MCF 10A (cell line): Measurements from ENCODE around the gene UBTF. TPM values are rescaled to one million over a fixed set of nuclear protein-coding genes. Genes with fewer than 3 reads are reported as not detected.
"Not testable (repeated sequence)": the region's sequence is repeated elsewhere in the genome, so short reads cannot be mapped to it uniquely, and the experiment has no call there.

Source experiments
- BruUV-seq: library from RNA; stranded (reverse); fragments of 400-500 nt; replicated peaks from 2 replicates; lab custom pipeline; 2021; lab: Mats Ljungman, UMichigan
- CTCF ChIA-PET: fragments of 300-600 bp; sonication (Branson Sonifier 250); formaldehyde crosslinking; extraction: SDS; loops from one replicate; lab custom pipeline; 2021; ENCODE audit warnings: antibody characterized with exemption, inconsistent platforms; lab: Yijun Ruan, JAX
- POLR2A ChIA-PET: fragments of 300-600, 350-650 bp; sonication (Branson Sonifier 250); formaldehyde crosslinking; extraction: SDS; loops from one replicate; lab custom pipeline; 2020; ENCODE audit warnings: antibody characterized with exemption, inconsistent platforms; lab: Yijun Ruan, JAX
- DNase-seq: peaks from one replicate; pipeline ENCODE4 v3.0.0-alpha.2; 2018; ENCODE audit not compliant: unreplicated experiment
- H3K27ac Mint-ChIP-seq: one replicate; pipeline ENCODE4 v1.8.0; 2022; ENCODE audit warnings: mild to moderate bottlenecking, low read depth, mixed read lengths; ENCODE audit not compliant: unreplicated experiment
- H3K27me3 Mint-ChIP-seq: one replicate; pipeline ENCODE4 v1.8.0; 2022; ENCODE audit warnings: mixed read lengths; ENCODE audit not compliant: insufficient read depth, unreplicated experiment
- H3K36me3 Mint-ChIP-seq: one replicate; pipeline ENCODE4 v1.8.0; 2022; ENCODE audit warnings: mild to moderate bottlenecking, moderate library complexity, mixed read lengths; ENCODE audit not compliant: insufficient read depth, unreplicated experiment
- H3K4me1 Mint-ChIP-seq: one replicate; pipeline ENCODE4 v1.8.0; 2022; ENCODE audit warnings: mixed read lengths; ENCODE audit not compliant: insufficient read depth, unreplicated experiment
- H3K4me3 Mint-ChIP-seq: one replicate; pipeline ENCODE4 v1.8.0; 2022; ENCODE audit warnings: mild to moderate bottlenecking, moderate library complexity, mixed read lengths; ENCODE audit not compliant: unreplicated experiment
- H3K9me3 Mint-ChIP-seq: one replicate; pipeline ENCODE4 v1.8.0; 2022; ENCODE audit warnings: mixed read lengths; ENCODE audit not compliant: unreplicated experiment
- intact Hi-C: fragments of 100-400 bp; cut with micrococcal nuclease; formaldehyde crosslinking; loops from 2 replicates; pipeline ENCODE4 v1.14.1; 2022
- total RNA-seq: library from RNA; stranded (reverse); gene quantifications from 2 replicates; pipeline ENCODE4 v1.2.3, GENCODE V29; 2022
- TF ChIP-seq, protein P1 (sequence below): fragments of 200-600 bp; IDR thresholded peaks from one replicate; pipeline ENCODE4 v1.8.0; 2022; ENCODE audit warnings: antibody characterized with exemption, mild to moderate bottlenecking; ENCODE audit not compliant: unreplicated experiment

The UBTF gene
- total RNA-seq, 1 experiment from 2014 or later, result 79.7 TPM

DNA sequence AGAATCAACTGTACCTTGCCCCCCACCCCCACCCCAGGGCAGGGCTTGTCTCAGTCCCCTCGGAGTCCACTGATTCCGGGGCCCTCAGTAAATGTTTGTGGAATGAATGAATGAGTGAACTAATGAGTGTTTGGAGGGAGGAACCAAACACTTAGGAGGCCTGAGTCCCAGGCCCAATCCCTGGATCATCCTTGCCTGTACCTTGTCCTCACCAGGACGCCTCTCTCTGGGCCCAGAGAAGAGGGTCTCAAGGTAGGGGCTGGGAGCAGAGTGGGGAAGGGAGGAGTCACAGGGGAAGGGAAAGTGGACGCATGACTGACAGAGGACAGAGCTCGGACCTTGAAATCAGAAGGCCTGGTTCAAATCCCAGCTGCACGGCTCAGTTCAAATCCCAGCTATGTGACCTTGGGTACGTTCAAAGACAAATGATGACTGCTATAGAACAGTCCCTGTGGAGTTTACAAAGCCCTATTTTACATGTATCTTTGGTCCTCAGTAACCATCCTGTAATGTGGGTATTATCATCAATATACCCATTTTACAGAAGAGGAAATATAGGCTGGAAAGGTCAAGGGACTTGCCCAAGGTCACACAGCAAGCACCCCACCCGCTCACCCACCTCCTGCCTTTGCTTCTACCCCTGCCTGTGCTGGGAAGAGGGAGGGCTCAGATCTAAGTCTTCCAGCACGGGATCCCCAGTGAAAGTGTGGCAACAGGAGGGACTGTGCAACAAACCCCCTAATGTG, 30.2 kb upstream of the UBTF start:
- POLR2A ChIA-PET, result no interaction called here
- Mint-ChIP-seq H3K9me3 (no peaks in the 10 kb centered on the region), H3K27ac (no peak overlapping the region), H3K27me3 (peaks cover 8% of the 10 kb centered on the region), H3K36me3 (no peaks in the 10 kb centered on the region), H3K4me1 (no peaks in the 10 kb centered on the region), H3K4me3 (no peak overlapping the region)
- intact Hi-C loops, result no loop called here
- no TSS peak for BruUV-seq
- CTCF ChIA-PET, result interaction anchor here (0.7 kb wide), 1 partner anchor 14 kb away, joined by 3 read pairs; no protein-coding TSS in a partner anchor
- TF ChIP-seq, protein P1, sequence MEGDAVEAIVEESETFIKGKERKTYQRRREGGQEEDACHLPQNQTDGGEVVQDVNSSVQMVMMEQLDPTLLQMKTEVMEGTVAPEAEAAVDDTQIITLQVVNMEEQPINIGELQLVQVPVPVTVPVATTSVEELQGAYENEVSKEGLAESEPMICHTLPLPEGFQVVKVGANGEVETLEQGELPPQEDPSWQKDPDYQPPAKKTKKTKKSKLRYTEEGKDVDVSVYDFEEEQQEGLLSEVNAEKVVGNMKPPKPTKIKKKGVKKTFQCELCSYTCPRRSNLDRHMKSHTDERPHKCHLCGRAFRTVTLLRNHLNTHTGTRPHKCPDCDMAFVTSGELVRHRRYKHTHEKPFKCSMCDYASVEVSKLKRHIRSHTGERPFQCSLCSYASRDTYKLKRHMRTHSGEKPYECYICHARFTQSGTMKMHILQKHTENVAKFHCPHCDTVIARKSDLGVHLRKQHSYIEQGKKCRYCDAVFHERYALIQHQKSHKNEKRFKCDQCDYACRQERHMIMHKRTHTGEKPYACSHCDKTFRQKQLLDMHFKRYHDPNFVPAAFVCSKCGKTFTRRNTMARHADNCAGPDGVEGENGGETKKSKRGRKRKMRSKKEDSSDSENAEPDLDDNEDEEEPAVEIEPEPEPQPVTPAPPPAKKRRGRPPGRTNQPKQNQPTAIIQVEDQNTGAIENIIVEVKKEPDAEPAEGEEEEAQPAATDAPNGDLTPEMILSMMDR, result no peak
- no peak for DNase-seq

GRCh38 chr17:44247876-44248736, 28.6 kb upstream of the UBTF start:
- no TSS peak for BruUV-seq
- no peak for DNase-seq
- CTCF ChIA-PET, result no interaction called here
- Mint-ChIP-seq H3K4me3 (no peak overlapping the region), H3K4me1 (no peaks in the 10 kb centered on the region), H3K27ac (no peak overlapping the region), H3K9me3 (no peaks in the 10 kb centered on the region), H3K36me3 (no peaks in the 10 kb centered on the region), H3K27me3 (no peaks in the 10 kb centered on the region)
- POLR2A ChIA-PET, result no interaction called here
- intact Hi-C loops, result no loop called here
- TF ChIP-seq, protein P1, result no peak

DNA sequence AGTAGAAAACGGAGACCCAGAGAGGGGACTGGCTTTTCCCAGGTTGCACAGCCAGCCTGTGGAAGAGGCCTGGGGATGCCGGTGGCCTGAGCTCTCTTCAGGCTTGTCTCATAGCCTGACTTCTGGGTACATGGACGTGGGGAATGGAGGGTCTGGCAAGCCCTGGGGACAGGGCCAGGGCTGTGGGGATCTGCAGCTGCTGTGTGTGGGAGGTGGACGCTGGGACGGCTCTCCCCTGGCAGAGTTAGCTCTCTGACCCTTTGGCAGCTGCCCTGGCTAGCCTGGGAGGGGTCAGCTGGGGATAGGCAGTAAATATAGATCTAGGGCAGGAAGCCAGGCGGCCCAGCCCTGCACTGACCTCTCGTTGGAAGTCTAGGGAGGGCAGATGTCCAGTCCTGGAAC, 28.0 kb upstream of the UBTF start:
- H3K27me3 Mint-ChIP-seq, result no peaks in the 10 kb centered on the region
- ChIA-PET CTCF (interaction anchor here (0.7 kb wide), 1 partner anchor 35 kb away, joined by 3 read pairs; no protein-coding TSS in a partner anchor), POLR2A (no interaction called here)
- DNase-seq, result no peak
- H3K36me3 Mint-ChIP-seq, result no peaks in the 10 kb centered on the region
- no peaks in the 10 kb centered on the region for H3K9me3 Mint-ChIP-seq
- no peaks in the 10 kb centered on the region for H3K4me1 Mint-ChIP-seq
- no TSS peak for BruUV-seq
- intact Hi-C loops, result no loop called here
- no peak overlapping the region for H3K4me3 Mint-ChIP-seq
- no peak overlapping the region for H3K27ac Mint-ChIP-seq
- TF ChIP-seq, protein P1, result no peak

DNA sequence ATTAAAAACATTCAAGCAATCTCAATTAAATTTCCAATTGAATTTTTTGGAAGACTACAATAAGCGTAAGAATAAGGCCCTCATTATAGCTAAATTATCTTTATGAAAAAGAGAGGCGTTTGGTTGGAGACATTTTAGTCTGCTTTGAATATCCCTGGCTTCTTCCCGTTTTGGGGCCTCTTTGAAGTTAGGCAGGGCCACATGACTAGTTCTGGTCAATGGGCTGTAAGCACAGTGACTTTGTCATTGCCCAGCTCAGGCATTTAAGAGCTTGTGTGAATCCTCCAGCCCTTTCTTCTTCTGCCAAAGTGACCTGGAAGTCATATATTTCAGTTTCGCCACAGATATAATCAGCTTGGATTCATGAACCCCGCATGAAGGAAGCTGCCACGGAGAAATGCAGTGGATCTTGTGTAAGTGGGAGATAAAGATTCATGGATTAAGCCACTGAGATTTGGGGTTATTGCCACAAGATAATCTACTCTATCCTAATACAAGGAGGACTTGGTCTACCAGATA, 21.7 kb upstream of the UBTF start:
- BruUV-seq, result no TSS peak
- H3K27ac Mint-ChIP-seq, result no peak overlapping the region
- CTCF ChIA-PET, result no interaction called here
- no peaks in the 10 kb centered on the region for H3K4me1 Mint-ChIP-seq
- DNase-seq, result no peak
- TF ChIP-seq, protein P1, result no peak
- no peak overlapping the region for H3K4me3 Mint-ChIP-seq
- intact Hi-C loops, result no loop called here
- POLR2A ChIA-PET, result interaction anchor here (0.6 to 1.6 kb wide), 2 partner anchors 10 to 17 kb away, joined by 4 read pairs; no protein-coding TSS in a partner anchor
- no peaks in the 10 kb centered on the region for H3K27me3 Mint-ChIP-seq
- H3K9me3 Mint-ChIP-seq, result no peaks in the 10 kb centered on the region
- no peaks in the 10 kb centered on the region for H3K36me3 Mint-ChIP-seq

GRCh38 chr17:44237886-44238285, 18.4 kb upstream of the UBTF start:
- POLR2A ChIA-PET, result not testable (repeated sequence)

More at GRCh38 chr17:44237886-44238285, 18.4 kb upstream of the UBTF start:
- H3K27me3 Mint-ChIP-seq, H3K4me3 Mint-ChIP-seq, H3K27ac Mint-ChIP-seq, BruUV-seq, DNase-seq, H3K9me3 Mint-ChIP-seq, CTCF ChIA-PET, H3K36me3 Mint-ChIP-seq: not testable (repeated sequence)
- intact Hi-C loops, result loop anchor here (5.0 kb wide), 1 partner anchor 69 kb away; the partner anchor contains the start of gene RUNDC3A
- peaks cover 14% of the 10 kb centered on the region for H3K4me1 Mint-ChIP-seq
